Neural progenitor cell (in vitro differentiated cells): ENCODE results near the gene GABARAP. TPM values are rescaled to one million over a fixed set of nuclear protein-coding genes. Genes with fewer than 3 reads are reported as not detected.
A peak's percentile ranks its signal among the peaks of the same experiment; 100 is the strongest.

ENCODE experiments used
- DNase-seq: peaks from one replicate; pipeline ENCODE4 v3.0.0-alpha.2; 2016; ENCODE audit warnings: low spot score
- H2AFZ ChIP-seq: fragments of 200-600 bp; sonication (generic); replicated peaks from 2 replicates; pipeline ENCODE4 v1.6.1; 2016; ENCODE audit warnings: antibody characterized with exemption
- H3F3A ChIP-seq: fragments of 200-600 bp; sonication (generic); 2 replicates; pipeline ENCODE4 v1.6.1; 2016; ENCODE audit warnings: antibody characterized with exemption, low read depth
- H3K27ac ChIP-seq: fragments of 200-600 bp; sonication (generic); 2 replicates; pipeline ENCODE4 v1.5.1; 2016; ENCODE audit warnings: mild to moderate bottlenecking
- H3K27me3 ChIP-seq: fragments of 200-600 bp; sonication (generic); 2 replicates; pipeline ENCODE4 v1.6.1; 2016; ENCODE audit warnings: mild to moderate bottlenecking, moderate library complexity
- H3K36me3 ChIP-seq: fragments of 200-600 bp; sonication (generic); 2 replicates; pipeline ENCODE4 v1.5.1; 2016
- H3K4me1 ChIP-seq: fragments of 200-600 bp; sonication (generic); 2 replicates; pipeline ENCODE4 v1.6.1; 2016; ENCODE audit warnings: mixed run types
- H3K4me2 ChIP-seq: fragments of 200-600 bp; sonication (generic); 2 replicates; pipeline ENCODE4 v1.6.1; 2016
- H3K4me3 ChIP-seq: fragments of 200-600 bp; sonication (generic); 2 replicates; pipeline ENCODE4 v1.5.1; 2016
- H3K79me2 ChIP-seq: fragments of 200-600 bp; sonication (generic); 2 replicates; pipeline ENCODE4 v1.6.1; 2016; ENCODE audit warnings: low read depth
- H3K9ac ChIP-seq: fragments of 200-600 bp; sonication (generic); 2 replicates; pipeline ENCODE4 v1.6.1; 2016
- H3K9me3 ChIP-seq: fragments of 200-600 bp; sonication (generic); 2 replicates; pipeline ENCODE4 v1.5.1; 2016; ENCODE audit warnings: low read depth
- H4K20me1 ChIP-seq: fragments of 200-600 bp; sonication (generic); 2 replicates; pipeline ENCODE4 v1.6.1; 2016; ENCODE audit warnings: low read depth
- H3K27ac Mint-ChIP-seq: 3 replicates; pipeline ENCODE4 v1.8.0; 2021; ENCODE audit warnings: mixed read lengths
- H3K27me3 Mint-ChIP-seq: 2 replicates; pipeline ENCODE4 v1.8.0; 2022; ENCODE audit warnings: low read depth, mild to moderate bottlenecking, inconsistent platforms, moderate library complexity, mixed read lengths; ENCODE audit not compliant: insufficient read depth
- H3K36me3 Mint-ChIP-seq: 3 replicates; pipeline ENCODE4 v1.8.0; 2021; ENCODE audit warnings: mixed read lengths
- H3K4me1 Mint-ChIP-seq: 3 replicates; pipeline ENCODE4 v1.8.0; 2021; ENCODE audit warnings: mixed read lengths
- H3K4me3 Mint-ChIP-seq: 3 replicates; pipeline ENCODE4 v1.8.0; 2021; ENCODE audit warnings: mild to moderate bottlenecking, moderate library complexity, mixed read lengths
- H3K9me3 Mint-ChIP-seq: 3 replicates; pipeline ENCODE4 v1.8.0; 2020; ENCODE audit warnings: mixed read lengths
- CTCF ChIP-seq: fragments of 200-600 bp; sonication (generic); IDR thresholded peaks from 2 replicates; pipeline ENCODE4 v1.5.1; 2017; ENCODE audit warnings: antibody characterized with exemption, mild to moderate bottlenecking
- EZH2 ChIP-seq: fragments of 200-600 bp; sonication (generic); IDR thresholded peaks from 2 replicates; pipeline ENCODE4 v1.6.1; 2017; ENCODE audit warnings: antibody characterized with exemption, mild to moderate bottlenecking, moderate library complexity
- EZH2phosphoT487 ChIP-seq: fragments of 200-600 bp; sonication (generic); IDR thresholded peaks from 2 replicates; pipeline ENCODE4 v1.6.1; 2017; ENCODE audit warnings: antibody characterized with exemption
- total RNA-seq: library from RNA; depleted of rRNA; stranded (reverse); fragments of >200 nt; gene quantifications from 2 replicates; pipeline ENCODE4 v1.2.3, GENCODE V29; 2015; ENCODE audit warnings: low replicate concordance

Gene GABARAP
- total RNA-seq, 1 donor from 2014 or later, result 225 TPM

GRCh38 chr17:7219812-7220592, 22.2 kb downstream of the GABARAP start, which contains the start of the genes ACADVL and DLG4:
TSS of gene ACADVL (plus strand) at chr17:7219938. CDS start at chr17:7219985, 47 bp downstream.
TSS of gene DLG4 (minus strand) at chr17:7219836.
- H3K9ac ChIP-seq, result peak within 1 kb of the TSS; percentile 71
- H3K36me3 Mint-ChIP-seq, result peaks cover 20% of the 10 kb centered on the region
- H3K79me2 ChIP-seq, result peaks cover 22% of the 10 kb centered on the region
- peaks cover 76% of the 10 kb centered on the region for H3F3A ChIP-seq
- H3K9me3 ChIP-seq, result no peaks in the 10 kb centered on the region
- peaks cover 16% of the 10 kb centered on the region for H3K27me3 Mint-ChIP-seq
- no peaks in the 10 kb centered on the region for H3K36me3 ChIP-seq
- peak within 1 kb of the TSS; percentile 99 for H3K27ac Mint-ChIP-seq
- peak within 1 kb of the TSS; percentile 94 for H3K4me3 ChIP-seq
- peak within 1 kb of the TSS; percentile 85 for H3K4me2 ChIP-seq
- H3K4me1 Mint-ChIP-seq, result peaks cover 56% of the 10 kb centered on the region
- no peaks in the 10 kb centered on the region for H3K27me3 ChIP-seq
- no peaks in the 10 kb centered on the region for H3K9me3 Mint-ChIP-seq
- no peak within 1 kb of the TSS for H3K27ac ChIP-seq
- H2AFZ ChIP-seq, result peak within 1 kb of the TSS; percentile 59
- peaks cover 43% of the 10 kb centered on the region for H4K20me1 ChIP-seq
- H3K4me3 Mint-ChIP-seq, result peak within 1 kb of the TSS; percentile 92
- peak; percentile 90 for DNase-seq
- no peak for TF ChIP-seq EZH2
- TF ChIP-seq EZH2phosphoT487, result no peak
- TF ChIP-seq CTCF, result no peak
- H3K4me1 ChIP-seq, result peaks cover 37% of the 10 kb centered on the region

- Histone ChIP-seq H3K4me2 (peak overlapping the region; percentile 85), H3K9me3 (no peaks in the 10 kb centered on the region), H3K79me2 (peaks cover 22% of the 10 kb centered on the region), H2AFZ (peak overlapping the region; percentile 59), H3K36me3 (no peaks in the 10 kb centered on the region), H3K27me3 (no peaks in the 10 kb centered on the region), H4K20me1 (peaks cover 38% of the 10 kb centered on the region), H3K9ac (no peak overlapping the region), H3F3A (peaks cover 81% of the 10 kb centered on the region), H3K4me3 (peak overlapping the region; percentile 94), H3K27ac (no peak overlapping the region), H3K4me1 (peaks cover 37% of the 10 kb centered on the region)
- peak overlapping the region; percentile 92 for H3K4me3 Mint-ChIP-seq
- H3K36me3 Mint-ChIP-seq, result peaks cover 20% of the 10 kb centered on the region
- H3K27me3 Mint-ChIP-seq, result peaks cover 18% of the 10 kb centered on the region
- no peak for DNase-seq
- TF ChIP-seq EZH2phosphoT487 (no peak), EZH2 (no peak), CTCF (no peak)
- no peaks in the 10 kb centered on the region for H3K9me3 Mint-ChIP-seq
- peaks cover 56% of the 10 kb centered on the region for H3K4me1 Mint-ChIP-seq
- H3K27ac Mint-ChIP-seq, result peak overlapping the region; percentile 99
These were observed 22.9 kb downstream of the GABARAP start for GRCh38 chr17:7219229-7219811.

- Histone ChIP-seq H4K20me1 (peaks cover 38% of the 10 kb centered on the region), H2AFZ (peak overlapping the region; percentile 23), H3K4me2 (peak overlapping the region; percentile 85), H3K9ac (no peak overlapping the region), H3K4me1 (peaks cover 37% of the 10 kb centered on the region), H3K27me3 (no peaks in the 10 kb centered on the region), H3K79me2 (peaks cover 22% of the 10 kb centered on the region), H3K36me3 (no peaks in the 10 kb centered on the region), H3F3A (peaks cover 84% of the 10 kb centered on the region), H3K9me3 (no peaks in the 10 kb centered on the region), H3K27ac (no peak overlapping the region), H3K4me3 (no peak overlapping the region)
- no peaks in the 10 kb centered on the region for H3K9me3 Mint-ChIP-seq
- H3K36me3 Mint-ChIP-seq, result peaks cover 17% of the 10 kb centered on the region
- no peak for TF ChIP-seq CTCF
- DNase-seq, result no peak
- peaks cover 19% of the 10 kb centered on the region for H3K27me3 Mint-ChIP-seq
- H3K27ac Mint-ChIP-seq, result peak overlapping the region; percentile 99
- H3K4me1 Mint-ChIP-seq, result peaks cover 57% of the 10 kb centered on the region
- peak overlapping the region; percentile 92 for H3K4me3 Mint-ChIP-seq
These were observed 23.5 kb downstream of the GABARAP start for GRCh38 chr17:7218758-7219157.
